HG03064 (cell line): Measurements from ENCODE around the gene EAF1.
"Not testable (repeated sequence)": the region's sequence is repeated elsewhere in the genome, so short reads cannot be mapped to it uniquely, and the experiment has no call there.

Experiments used
- ATAC-seq: cut with Tn5 transposase; IDR thresholded peaks from one replicate; pipeline ENCODE4 v1.9.1; 2021; ENCODE audit warnings: low read depth; ENCODE audit not compliant: unreplicated experiment

Gene EAF1

DNA sequence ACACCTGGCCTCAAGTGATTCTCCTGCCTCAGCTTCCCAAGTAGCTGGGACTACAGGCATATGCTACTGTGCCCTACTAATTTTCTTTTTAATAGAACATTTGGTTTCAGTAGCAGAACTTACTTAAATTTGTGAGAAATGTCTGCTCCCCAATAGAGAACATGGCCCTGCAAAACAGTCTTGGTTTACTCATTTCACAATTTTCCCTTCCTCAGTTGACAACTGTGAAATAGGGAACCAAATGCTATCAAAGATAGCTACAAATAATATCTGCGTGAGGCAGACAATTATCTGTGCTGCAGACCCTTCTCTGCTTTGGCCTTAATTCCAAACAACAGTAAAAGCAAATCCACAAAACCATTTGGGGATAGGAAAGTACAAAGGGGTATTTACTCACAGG lies 22.6 kb upstream of the EAF1 start:
- no peak for ATAC-seq

DNA sequence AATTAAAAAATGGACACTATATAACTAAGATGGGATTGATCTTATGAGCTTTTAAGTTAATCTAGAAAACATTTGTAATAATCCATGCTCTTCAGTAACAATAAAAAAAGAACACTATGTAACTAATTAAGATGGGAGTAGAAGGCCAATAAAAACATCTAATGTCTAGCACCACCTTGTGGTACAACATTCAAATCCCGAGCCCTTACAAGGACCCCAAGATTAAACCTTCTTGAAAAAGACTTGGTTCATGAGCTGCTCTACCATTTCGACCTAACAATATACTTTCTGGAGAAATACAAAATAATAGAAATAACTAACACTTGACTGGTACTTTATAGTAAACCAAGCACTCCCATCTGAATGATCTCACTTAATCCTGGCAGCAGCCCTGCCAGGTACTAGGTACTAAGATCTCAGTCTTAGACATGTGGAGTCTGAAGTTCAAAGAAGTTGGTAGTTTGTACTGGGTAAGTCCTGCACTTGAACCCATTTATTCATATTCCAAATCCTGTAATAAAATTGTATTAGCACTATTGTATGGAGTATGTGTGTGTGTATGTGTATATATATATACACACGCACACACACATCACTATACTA lies 21.8 kb upstream of the EAF1 start:
- no peak for ATAC-seq

DNA sequence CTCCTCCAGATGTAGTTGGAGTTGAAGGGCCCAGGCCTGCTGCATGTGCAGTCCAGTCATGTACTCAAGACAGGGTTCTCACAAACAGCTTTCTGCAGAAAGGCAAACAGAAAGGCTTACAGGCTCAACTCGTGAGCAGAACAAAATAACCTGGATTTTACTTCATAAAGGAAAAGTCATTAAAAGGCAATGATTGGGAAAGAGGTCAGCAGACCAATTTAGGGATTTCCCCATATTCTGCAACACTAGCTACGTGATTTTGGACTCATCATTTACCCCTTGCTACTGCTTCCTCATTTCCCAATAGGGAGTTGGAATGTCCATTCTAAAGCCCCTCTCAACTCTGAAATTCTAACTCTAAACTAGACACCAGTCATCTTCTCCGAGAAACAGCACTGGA lies 18.2 kb upstream of the EAF1 start:
- ATAC-seq = no peak

- no peak for ATAC-seq
Measured at GRCh38 chr3:15409774-15410173, 17.6 kb upstream of the EAF1 start.

DNA sequence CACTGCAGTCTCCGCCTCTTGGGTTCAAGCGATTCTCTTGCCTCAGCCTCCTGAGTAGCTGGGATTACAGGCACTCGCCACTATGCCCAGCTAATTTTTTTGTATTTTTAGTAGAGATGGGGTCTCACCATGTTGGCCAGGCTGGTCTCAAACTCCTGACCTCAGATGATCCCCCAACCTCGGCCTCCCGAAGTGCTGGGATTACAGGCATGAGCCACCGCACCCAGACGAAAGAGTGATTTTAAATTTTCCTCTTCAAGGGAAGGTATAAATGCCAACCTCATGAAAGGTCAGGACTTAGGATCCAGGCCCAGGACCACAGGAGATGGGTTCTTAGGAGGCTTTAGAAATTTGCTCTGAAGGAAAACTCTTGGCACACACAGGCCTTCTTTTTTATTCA lies 16.4 kb upstream of the EAF1 start:
- not testable (repeated sequence) for ATAC-seq

DNA sequence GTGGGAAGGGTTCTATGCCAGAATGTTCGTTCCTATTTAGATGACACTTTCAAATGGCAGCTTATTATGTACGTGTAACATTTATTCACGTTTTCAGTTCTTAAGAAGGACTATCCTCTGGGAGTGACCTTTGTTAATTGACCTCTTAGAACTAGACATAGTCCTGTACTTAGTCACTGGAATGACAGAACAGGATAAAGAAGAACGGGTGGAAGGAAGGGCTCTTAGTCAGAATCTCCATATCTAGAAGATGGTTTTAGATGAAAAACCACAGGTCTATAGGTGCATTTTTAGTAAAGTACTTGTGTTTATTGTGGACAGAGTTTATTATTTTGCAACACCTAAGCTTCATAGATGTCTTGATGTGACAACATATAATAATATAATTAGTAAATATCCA lies 6.5 kb upstream of the EAF1 start:
- ATAC-seq = no peak

- ATAC-seq = no peak
Measured at GRCh38 chr3:15426579-15427118, 749 bp upstream of the EAF1 start.

DNA sequence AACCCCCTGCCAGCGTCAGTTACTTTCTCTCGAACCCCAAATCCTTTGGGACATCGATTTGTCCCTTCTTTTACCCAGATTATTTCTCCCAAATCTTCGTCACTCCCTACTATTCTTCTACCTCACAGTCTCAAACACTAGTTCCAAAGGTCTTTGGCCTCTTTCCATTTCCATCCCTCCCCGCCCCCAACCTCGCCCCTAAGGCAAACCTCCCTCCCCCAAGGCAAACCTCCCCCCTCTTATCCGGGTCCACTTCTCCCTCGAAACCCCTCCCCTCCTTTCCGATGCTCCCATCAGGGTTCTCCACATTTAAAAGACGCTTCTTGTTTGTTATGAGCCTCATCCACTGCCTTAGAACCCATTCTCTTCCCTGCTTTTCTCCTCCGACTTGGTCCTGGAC lies 583 bp downstream of the EAF1 start:
- ATAC-seq = no peak

DNA sequence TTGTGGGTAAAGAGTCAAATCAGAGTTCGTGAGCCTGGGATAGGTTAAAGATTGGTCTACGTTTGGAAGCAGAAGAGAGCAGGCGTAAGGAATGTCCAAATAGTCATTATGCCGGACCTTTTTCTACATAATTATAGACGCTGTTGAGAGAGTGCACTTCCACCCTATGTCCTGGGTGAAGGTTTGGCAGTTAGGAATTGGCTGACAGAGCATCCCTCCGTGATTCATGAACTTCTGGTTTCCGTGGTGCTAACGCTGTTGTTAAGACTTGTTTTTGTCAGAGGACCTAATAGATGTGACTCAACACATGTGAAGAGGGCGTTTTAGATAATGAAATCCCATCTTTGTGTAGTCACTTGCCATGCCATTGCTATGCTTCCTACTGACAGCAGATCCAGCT lies 1.1 kb downstream of the EAF1 start:
- ATAC-seq = no peak

- ATAC-seq = no peak
Measured at GRCh38 chr3:15429080-15429479, 1.7 kb downstream of the EAF1 start.

GRCh38 chr3:15430624-15431023 lies 3.2 kb downstream of the EAF1 start:
- no peak for ATAC-seq

DNA sequence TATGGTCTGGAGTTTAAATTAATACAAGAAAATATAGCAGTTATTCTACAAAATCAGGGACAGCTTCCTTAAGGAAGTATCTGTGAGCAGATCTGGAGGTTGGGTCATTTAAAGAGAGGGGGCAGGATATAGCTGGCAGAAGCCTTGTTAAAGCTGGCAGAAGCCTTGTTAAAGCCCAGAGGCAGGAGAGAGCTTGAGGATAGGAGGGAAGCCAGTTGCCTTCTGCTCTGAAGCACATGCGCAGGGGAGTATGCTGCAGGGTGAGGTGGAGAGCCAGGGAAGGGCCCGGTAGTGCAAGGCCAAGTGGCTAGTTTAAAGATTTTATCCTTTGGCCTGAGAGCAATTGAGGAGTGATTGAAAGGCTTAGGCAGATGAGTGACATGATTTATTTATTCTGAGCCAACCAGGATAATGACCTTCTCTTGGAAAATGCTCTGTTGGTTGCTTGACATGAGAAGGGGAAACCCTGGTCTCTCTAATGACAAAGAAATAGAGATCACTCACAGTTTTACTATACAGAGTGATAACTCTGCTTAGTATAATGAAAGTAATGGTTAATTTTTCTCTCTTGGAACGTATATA lies 3.9 kb downstream of the EAF1 start:
- no peak for ATAC-seq

DNA sequence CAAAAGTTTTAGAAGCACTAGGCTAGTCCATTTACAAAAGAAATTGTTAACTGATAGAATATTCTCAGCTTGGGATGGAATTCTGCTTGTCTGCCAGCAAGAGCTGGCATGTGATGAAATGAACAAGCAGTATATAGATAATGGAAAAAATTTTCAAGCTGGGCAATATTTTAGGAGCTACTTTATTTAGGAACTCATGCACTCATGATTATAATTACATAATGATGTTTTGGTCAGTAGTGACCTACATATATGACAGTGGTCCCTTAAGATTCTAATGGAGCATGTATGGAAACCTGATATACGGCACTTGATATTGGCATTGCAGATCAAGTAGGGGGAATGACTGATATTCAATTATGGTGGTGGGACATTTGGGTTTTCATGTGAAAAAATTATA lies 6.1 kb downstream of the EAF1 start:
- ATAC-seq = no peak

- ATAC-seq = no peak
Measured at GRCh38 chr3:15434756-15435155, 7.4 kb downstream of the EAF1 start.

- no peak for ATAC-seq
Measured at GRCh38 chr3:15436246-15436645, 8.8 kb downstream of the EAF1 start.

- ATAC-seq = no peak
Measured at GRCh38 chr3:15438983-15439382, 11.6 kb downstream of the EAF1 start.

DNA sequence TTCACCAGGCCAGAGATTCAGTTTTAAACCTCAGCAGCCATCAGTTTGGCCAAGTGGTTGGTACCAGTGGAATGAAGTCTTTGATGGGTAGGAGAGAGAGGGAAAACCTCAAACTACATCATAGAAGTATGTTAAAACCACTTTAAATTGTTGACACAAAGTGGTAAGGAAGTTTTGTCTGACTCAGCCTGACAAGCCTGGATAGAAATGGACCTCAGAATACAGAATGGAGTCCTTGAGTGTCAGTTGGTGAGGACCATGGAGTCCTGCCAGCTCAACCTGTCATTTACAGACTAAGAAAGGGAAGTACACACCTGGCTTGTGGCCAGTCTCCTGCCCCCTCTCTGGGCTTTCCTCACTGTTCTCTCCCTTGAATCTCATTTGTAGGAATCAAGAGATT lies 12.1 kb downstream of the EAF1 start:
- ATAC-seq = no peak

- no peak for ATAC-seq
Measured at GRCh38 chr3:15440891-15441290, 13.5 kb downstream of the EAF1 start.

- ATAC-seq = no peak
Measured at GRCh38 chr3:15443826-15444524, 16.6 kb downstream of the EAF1 start.

DNA sequence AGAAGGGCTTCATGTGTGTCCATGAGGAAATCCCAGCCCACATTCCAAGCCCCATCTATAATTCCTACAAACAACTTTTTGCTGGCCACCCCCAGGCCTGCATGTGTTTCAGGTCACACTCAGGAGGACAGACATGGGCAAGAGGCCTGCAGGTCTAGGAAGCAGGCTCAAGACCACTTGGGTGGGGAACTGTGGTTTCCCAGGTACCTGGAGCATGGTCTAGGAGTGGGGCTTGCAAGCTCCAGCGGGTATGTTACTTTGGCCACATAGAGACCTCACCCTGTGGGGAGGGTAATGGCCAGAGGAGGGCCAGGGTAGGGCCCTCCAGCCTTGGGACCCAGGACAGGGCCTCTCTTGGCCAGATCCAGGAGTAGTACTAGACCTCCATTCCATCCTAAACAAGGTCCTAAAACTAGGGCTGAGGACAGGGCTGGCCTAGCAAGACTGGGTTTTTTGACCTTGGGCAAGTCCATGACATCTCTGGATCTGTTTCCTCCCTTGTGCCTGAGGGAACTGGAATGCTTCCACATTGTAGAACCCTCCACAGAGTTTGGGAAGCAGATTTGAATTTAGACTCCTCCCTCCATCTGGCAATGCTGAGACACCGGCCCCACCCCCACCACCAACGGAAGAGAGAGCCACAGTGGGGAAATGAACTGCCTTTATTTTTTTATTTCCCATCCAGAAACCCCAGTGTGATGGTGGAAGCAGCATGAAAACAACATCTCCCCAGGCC lies 22.3 kb downstream of the EAF1 start:
- ATAC-seq = no peak

GRCh38 chr3:15450438-15451215 lies 23.2 kb downstream of the EAF1 start:
- no peak for ATAC-seq
